Brain microvascular endothelial cell (primary cell): ENCODE data around the gene ATF7IP.

Source experiments
- DNase-seq: peaks from one replicate; pipeline ENCODE4 v3.0.0-alpha.2; 2020
- H3K27ac ChIP-seq: fragments of 250-450 bp; sonication (Bioruptor Pico); 2 replicates; pipeline ENCODE4 v1.5.1; 2020; ENCODE audit warnings: mild to moderate bottlenecking, moderate library complexity
- H3K27me3 ChIP-seq: fragments of 250-450 bp; sonication (Bioruptor Pico); replicated peaks from 2 replicates; pipeline ENCODE4 v1.5.1; 2020; ENCODE audit warnings: mild to moderate bottlenecking
- H3K36me3 ChIP-seq: fragments of 250-450 bp; sonication (Bioruptor Pico); replicated peaks from 2 replicates; pipeline ENCODE4 v1.5.1; 2020; ENCODE audit warnings: mild to moderate bottlenecking
- H3K4me3 ChIP-seq: 2 replicates; pipeline ENCODE4 v1.5.1; 2011; ENCODE audit warnings: low read depth, mild to moderate bottlenecking, control low read depth, low read length, moderate library complexity
- in situ Hi-C: cut with HindIII; loops from 2 replicates; pipeline ENCODE4 v1.10.0; 2017; ENCODE audit warnings: low sequenced_read_pairs, low pct_ligation_motif_present
- TF ChIP-seq, protein P1 (sequence below): IDR thresholded peaks from 2 replicates; pipeline ENCODE4 v1.5.1; 2011; ENCODE audit warnings: low read depth, mild to moderate bottlenecking, moderate library complexity, low read length, control low read depth, inconsistent platforms; ENCODE audit errors: missing control alignments

Gene ATF7IP

DNA sequence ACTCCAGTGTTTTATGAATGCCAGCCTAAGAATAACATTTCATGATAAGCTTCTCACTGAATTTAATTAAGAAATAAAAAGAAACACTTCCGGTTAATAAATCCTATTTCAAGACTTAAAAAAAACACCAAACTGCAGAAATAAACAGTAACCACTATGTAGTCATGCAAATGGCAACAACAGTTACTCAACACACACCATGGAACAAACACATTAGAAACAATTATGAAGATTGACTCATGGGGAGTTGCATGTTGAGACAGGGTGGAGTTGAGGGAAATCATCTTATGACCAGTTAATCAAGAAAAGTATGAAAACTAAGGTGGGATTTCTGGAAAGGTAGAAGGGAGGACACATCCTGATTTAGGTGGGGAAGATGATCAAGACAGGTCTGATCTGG, 149.5 kb downstream of the ATF7IP start:
- in situ Hi-C loops: no loop called here
- Histone ChIP-seq H3K36me3 (no peaks in the 10 kb centered on the region), H3K27ac (no peak overlapping the region), H3K4me3 (no peak overlapping the region), H3K27me3 (no peaks in the 10 kb centered on the region)
- DNase-seq: no peak
- TF ChIP-seq, protein P1, sequence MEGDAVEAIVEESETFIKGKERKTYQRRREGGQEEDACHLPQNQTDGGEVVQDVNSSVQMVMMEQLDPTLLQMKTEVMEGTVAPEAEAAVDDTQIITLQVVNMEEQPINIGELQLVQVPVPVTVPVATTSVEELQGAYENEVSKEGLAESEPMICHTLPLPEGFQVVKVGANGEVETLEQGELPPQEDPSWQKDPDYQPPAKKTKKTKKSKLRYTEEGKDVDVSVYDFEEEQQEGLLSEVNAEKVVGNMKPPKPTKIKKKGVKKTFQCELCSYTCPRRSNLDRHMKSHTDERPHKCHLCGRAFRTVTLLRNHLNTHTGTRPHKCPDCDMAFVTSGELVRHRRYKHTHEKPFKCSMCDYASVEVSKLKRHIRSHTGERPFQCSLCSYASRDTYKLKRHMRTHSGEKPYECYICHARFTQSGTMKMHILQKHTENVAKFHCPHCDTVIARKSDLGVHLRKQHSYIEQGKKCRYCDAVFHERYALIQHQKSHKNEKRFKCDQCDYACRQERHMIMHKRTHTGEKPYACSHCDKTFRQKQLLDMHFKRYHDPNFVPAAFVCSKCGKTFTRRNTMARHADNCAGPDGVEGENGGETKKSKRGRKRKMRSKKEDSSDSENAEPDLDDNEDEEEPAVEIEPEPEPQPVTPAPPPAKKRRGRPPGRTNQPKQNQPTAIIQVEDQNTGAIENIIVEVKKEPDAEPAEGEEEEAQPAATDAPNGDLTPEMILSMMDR: no peak

DNA sequence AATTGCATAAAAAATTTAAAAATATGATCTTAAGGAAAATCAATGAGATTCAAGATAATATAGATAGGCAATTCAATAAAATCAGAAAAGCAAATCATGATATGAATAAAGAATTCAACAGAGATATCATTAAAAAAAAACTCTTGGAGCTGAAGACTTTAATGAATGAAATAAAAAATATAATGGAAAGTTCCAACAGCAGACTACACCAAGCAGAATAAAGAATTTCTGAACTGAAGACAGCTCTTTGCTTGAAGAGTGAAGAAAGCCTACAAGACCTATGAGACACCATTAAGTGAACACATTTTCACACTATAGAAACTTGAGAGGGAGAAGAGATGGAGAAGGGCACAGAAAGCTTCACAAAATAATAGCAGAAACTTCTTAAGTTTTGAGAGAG, 156.3 kb downstream of the ATF7IP start:
- TF ChIP-seq, protein P1: no peak
- Histone ChIP-seq H3K4me3 (no peak overlapping the region), H3K36me3 (no peaks in the 10 kb centered on the region), H3K27ac (no peak overlapping the region), H3K27me3 (no peaks in the 10 kb centered on the region)
- DNase-seq: no peak
- in situ Hi-C loops: no loop called here

DNA sequence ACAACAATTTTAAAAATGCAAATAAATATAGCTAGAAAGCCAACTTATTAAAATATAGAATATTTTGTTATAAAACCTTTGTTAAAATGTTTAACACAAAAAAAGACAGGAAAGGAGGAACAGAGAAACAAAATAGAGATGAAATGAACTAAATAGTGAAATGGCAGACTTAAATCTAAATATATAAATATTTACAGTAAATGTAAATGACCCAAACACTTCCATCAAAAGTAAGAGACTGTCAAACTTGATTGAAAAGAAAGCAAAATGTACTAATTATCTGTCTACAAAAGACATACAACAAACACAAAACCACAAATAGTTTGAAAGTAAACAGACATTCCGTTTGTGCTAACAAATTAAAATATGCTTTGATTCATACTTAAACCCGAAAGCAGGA, 160.5 kb downstream of the ATF7IP start:
- Histone ChIP-seq H3K36me3 (no peaks in the 10 kb centered on the region), H3K27ac (no peak overlapping the region), H3K27me3 (no peaks in the 10 kb centered on the region), H3K4me3 (no peak overlapping the region)
- TF ChIP-seq, protein P1: no peak
- in situ Hi-C loops: no loop called here
- DNase-seq: no peak

DNA sequence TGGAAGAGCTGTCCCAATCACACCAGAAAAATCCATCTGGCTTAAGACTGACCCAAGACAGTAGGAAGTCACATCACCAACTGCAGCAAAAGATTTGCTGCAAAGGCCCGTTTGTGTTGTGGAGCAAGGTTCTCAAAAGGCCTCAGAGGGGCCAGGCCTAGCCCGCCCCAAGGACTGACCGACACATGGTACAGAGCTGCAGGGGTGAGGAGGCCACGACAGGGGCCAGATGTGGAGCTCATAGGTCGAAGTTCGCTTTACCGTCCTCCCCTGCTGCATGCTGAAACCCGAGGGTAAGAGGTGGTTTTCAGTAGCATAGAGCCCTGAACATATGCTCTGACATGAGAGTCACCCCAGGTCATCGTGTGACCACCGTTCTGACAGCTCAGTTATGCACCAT, 166.7 kb downstream of the ATF7IP start:
- no peaks in the 10 kb centered on the region for H3K36me3 ChIP-seq
- no peak overlapping the region for H3K27ac ChIP-seq
- in situ Hi-C loops: no loop called here
- DNase-seq: no peak
- H3K4me3 ChIP-seq: no peak overlapping the region
- H3K27me3 ChIP-seq: no peaks in the 10 kb centered on the region
- TF ChIP-seq, protein P1: no peak

DNA sequence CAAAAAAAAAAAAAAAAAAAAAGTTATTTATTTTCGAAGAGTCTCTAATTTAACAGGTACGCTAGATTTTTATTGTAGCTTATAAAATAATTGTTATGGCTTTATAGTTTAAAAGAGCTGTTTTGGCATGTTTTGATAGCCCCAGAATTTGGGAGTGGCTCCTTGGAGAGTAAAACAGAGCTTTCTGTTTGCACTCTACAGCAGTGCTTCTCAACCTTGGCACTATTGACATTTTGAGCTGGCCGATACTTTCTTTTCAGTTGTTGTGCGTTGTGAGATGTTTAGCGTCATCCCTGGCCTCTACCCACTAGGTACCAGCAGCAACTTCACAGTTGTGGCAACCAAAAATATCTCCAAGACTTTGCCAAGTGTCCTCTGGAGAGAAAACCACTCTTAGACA, 171.6 kb downstream of the ATF7IP start:
- Histone ChIP-seq H3K4me3 (no peak overlapping the region), H3K27me3 (no peaks in the 10 kb centered on the region), H3K36me3 (no peaks in the 10 kb centered on the region), H3K27ac (no peak overlapping the region)
- TF ChIP-seq, protein P1: no peak
- no peak for DNase-seq
- in situ Hi-C loops: no loop called here

DNA sequence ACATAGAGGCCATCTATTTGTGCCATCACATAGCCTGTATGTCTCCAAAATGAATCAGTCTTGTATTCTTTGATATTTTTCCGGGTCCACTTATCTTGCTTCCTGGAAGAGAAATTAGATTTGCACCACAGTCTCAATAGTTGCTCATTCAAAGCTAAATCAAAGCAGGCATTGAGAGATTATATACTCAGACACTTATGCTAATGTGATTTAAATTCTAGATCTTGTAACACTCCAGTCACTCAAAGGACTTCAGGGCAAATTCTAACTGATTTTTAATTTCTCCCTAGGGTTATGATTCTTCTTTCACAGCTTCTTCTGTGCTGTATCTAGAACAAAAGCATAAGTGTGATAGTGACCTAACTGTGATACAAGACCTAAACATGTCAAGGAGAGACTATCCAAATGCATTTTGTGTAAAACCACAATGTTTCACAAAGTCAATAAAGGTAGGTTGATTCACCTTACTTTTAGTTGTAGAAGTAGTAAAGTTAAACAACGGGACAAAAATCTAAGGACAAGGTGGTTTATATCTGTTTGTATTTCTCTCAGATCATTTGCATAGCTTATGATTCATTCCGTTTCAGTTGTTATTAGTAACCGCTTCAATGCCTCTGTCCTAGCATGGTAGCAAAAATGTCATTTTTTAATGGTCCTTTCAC, 175.4 kb downstream of the ATF7IP start:
- H3K4me3 ChIP-seq: no peak overlapping the region
- H3K27ac ChIP-seq: no peak overlapping the region
- TF ChIP-seq, protein P1: no peak
- DNase-seq: no peak
- in situ Hi-C loops: no loop called here
- no peaks in the 10 kb centered on the region for H3K27me3 ChIP-seq
- H3K36me3 ChIP-seq: no peaks in the 10 kb centered on the region
